Activated naive CD8-positive, alpha-beta T cell treated with anti-CD3 and anti-CD28 coated beads, Interleukin-2, amount 50 U/mL, for 24 hours (primary cell): ENCODE data around the gene MTREX.

ENCODE experiments used
- ATAC-seq: fragments of 150-1000 bp; cut with Tn5 transposase; one replicate; pipeline ENCODE4 v1.10.0; 2021
- DNase-seq: peaks from one replicate; pipeline ENCODE4 v3.0.0; 2021
- H3K27ac Mint-ChIP-seq: one replicate; pipeline ENCODE4 v1.8.0; 2021; ENCODE audit warnings: mild to moderate bottlenecking, mixed read lengths
- H3K27me3 Mint-ChIP-seq: one replicate; pipeline ENCODE4 v1.8.0; 2021; ENCODE audit warnings: mixed read lengths
- H3K36me3 Mint-ChIP-seq: one replicate; pipeline ENCODE4 v1.8.0; 2021; ENCODE audit warnings: low read depth, mixed read lengths
- H3K4me1 Mint-ChIP-seq: one replicate; pipeline ENCODE4 v1.8.0; 2021; ENCODE audit warnings: mixed read lengths
- H3K4me3 Mint-ChIP-seq: one replicate; pipeline ENCODE4 v1.8.0; 2021; ENCODE audit warnings: mild to moderate bottlenecking, moderate library complexity, mixed read lengths
- H3K9me3 Mint-ChIP-seq: one replicate; pipeline ENCODE4 v1.8.0; 2021; ENCODE audit warnings: mixed read lengths

Gene MTREX

DNA sequence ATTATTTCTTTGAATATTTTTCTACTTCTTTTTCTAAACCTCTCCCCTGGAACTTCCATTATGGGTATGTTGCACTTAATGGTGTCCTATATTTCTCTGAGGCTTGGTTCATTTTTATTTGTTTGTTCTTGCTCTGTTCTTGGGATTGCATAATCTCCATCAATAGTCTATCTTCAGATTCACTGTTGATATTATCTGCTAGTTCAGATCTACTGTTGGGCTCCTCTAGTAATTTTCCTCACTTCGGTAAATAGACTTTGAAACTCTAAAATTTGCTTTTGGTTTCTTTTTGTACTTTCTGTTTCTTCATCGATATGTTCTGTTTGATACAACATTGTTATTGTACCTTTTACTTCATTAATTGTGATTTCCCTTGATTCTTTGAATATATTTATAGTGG lies 76.3 kb downstream of the MTREX start:
- no peak for ATAC-seq
- Mint-ChIP-seq H3K9me3 (peaks cover 13% of the 10 kb centered on the region), H3K27ac (no peak overlapping the region), H3K27me3 (no peaks in the 10 kb centered on the region), H3K4me3 (no peak overlapping the region), H3K4me1 (peaks cover 22% of the 10 kb centered on the region), H3K36me3 (peaks cover 77% of the 10 kb centered on the region)
- DNase-seq = no peak

DNA sequence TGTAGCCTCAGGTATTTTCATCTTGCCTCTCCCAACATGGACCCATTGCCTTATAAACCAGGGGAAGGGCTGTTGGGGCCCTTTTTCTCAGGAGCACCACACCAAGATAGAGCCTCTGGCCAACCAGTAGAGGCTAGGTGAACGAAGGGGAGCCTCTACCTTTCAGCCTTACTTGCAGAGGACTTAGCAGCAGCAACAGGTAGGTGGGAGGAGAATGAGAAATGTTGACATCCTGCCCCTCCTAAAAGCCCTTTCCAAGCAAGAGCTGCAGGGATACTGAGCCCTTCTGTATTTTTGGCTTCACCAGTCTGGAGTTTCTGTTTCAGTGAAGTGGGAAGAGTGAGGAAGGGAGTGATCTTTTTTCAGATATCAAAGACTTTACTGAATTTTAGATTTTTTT lies 77.4 kb downstream of the MTREX start:
- peaks cover 13% of the 10 kb centered on the region for H3K9me3 Mint-ChIP-seq
- DNase-seq (no peak), ATAC-seq (no peak)
- H3K27ac Mint-ChIP-seq = peak overlapping the region; percentile 33
- H3K4me1 Mint-ChIP-seq = peaks cover 18% of the 10 kb centered on the region
- H3K36me3 Mint-ChIP-seq = peaks cover 75% of the 10 kb centered on the region
- no peak overlapping the region for H3K4me3 Mint-ChIP-seq
- H3K27me3 Mint-ChIP-seq = no peaks in the 10 kb centered on the region

DNA sequence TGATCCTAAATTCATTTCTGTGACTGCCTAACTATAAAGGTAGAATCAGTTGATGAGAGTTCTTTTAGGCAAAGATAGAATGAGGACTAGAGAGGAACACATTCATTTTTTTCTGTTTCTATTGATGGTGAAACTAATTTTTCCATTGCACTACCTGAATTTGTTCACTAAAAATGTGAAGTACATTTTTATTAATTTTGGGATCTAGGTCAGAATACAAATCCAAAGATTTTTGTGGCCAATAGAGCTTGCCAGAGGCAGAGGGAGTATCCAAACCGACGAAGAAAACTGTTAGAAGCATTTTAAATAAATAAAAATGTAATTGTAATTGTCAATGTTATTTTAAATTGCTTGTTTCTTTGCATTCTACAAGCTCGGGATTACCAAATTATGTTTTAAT lies 78.1 kb downstream of the MTREX start:
- H3K27me3 Mint-ChIP-seq = no peaks in the 10 kb centered on the region
- peaks cover 17% of the 10 kb centered on the region for H3K4me1 Mint-ChIP-seq
- ATAC-seq (no peak), DNase-seq (no peak)
- H3K9me3 Mint-ChIP-seq = peaks cover 13% of the 10 kb centered on the region
- H3K27ac Mint-ChIP-seq = no peak overlapping the region
- peaks cover 75% of the 10 kb centered on the region for H3K36me3 Mint-ChIP-seq
- no peak overlapping the region for H3K4me3 Mint-ChIP-seq

DNA sequence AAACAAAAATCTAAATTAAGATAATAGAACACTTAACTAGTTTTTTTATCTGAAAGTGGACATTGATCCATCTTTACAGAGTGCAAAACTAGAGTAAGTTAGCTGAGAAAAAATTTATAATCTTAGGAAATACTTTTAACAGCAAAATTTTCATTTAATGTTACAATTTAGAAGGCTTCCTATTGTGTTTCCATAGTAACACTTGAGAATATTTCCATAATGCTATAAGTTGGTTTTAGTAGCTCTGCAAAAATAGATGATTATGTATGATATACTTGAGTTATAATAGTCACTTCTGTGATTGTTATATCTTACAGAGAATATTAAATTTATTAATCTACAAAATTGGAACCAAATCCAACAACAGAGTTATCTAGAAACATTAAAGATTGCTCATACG lies 78.6 kb downstream of the MTREX start:
- H3K36me3 Mint-ChIP-seq = peaks cover 75% of the 10 kb centered on the region
- H3K27me3 Mint-ChIP-seq = no peaks in the 10 kb centered on the region
- DNase-seq (no peak), ATAC-seq (no peak)
- no peak overlapping the region for H3K27ac Mint-ChIP-seq
- H3K4me1 Mint-ChIP-seq = peaks cover 17% of the 10 kb centered on the region
- H3K4me3 Mint-ChIP-seq = no peak overlapping the region
- peaks cover 15% of the 10 kb centered on the region for H3K9me3 Mint-ChIP-seq

DNA sequence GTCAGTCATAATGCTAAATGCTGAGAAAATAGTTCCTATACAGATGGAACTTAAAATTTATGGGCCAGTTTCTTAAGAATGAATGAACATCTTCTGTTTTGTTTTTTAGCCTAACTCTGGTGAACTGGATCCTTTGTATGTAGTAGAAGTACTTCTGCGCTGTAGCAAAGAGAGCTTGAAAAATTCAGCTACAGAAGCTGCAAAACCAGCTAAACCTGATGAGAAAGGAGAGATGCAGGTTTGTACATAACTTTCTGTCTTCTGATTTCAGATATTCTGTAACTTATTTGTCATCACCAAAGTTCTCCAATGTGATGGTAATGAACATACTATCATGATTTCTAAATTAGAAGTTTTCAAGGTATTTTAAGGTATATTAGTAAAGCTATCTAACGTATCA lies 80.1 kb downstream of the MTREX start:
- H3K36me3 Mint-ChIP-seq = peaks cover 79% of the 10 kb centered on the region
- ATAC-seq (no peak), DNase-seq (no peak)
- H3K27me3 Mint-ChIP-seq = no peaks in the 10 kb centered on the region
- no peak overlapping the region for H3K4me3 Mint-ChIP-seq
- no peak overlapping the region for H3K27ac Mint-ChIP-seq
- H3K4me1 Mint-ChIP-seq = peaks cover 17% of the 10 kb centered on the region
- peaks cover 15% of the 10 kb centered on the region for H3K9me3 Mint-ChIP-seq

DNA sequence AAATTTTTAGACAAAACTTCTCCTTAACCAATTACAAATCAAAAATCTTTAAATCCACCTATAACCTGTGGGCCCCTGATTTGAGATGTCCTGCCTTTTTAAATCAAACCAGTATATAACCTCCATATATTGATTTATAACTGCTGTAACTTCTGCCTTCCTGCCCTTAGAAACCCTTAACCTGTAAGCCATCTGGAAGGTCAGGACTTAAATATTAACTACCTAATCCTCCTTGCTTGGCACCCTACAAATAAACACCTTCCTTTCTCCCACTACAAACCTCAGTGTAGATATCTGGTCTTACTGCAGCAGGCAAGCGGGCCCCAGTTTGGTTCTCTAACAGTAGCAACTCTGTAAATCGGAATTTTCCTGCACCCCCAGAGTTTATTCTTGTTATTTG lies 83.9 kb downstream of the MTREX start:
- H3K4me3 Mint-ChIP-seq = no peak overlapping the region
- peaks cover 68% of the 10 kb centered on the region for H3K36me3 Mint-ChIP-seq
- no peaks in the 10 kb centered on the region for H3K4me1 Mint-ChIP-seq
- no peak for DNase-seq
- peak overlapping the region; percentile 47 for H3K27ac Mint-ChIP-seq
- no peak for ATAC-seq
- peaks cover 3% of the 10 kb centered on the region for H3K9me3 Mint-ChIP-seq
- no peaks in the 10 kb centered on the region for H3K27me3 Mint-ChIP-seq

DNA sequence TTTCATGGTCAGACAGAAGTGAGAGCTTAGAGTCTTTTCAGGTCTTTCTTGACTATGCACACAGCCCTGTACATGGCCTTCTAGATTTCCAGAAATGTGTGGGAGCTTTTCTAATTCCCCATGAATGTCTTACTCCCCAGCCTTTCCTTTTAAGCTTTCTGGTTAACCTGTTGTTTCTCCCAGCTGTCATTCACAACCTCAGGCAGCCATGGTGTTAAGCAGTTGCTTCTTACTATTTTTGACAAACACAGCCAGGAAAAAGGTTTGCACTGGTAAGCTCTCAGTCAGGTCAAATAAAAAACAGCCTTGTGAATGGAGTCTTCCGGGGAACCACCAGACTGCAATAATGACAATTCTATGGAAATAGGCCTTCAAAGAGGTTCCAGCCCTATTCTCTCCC lies 84.9 kb downstream of the MTREX start:
- Mint-ChIP-seq H3K27ac (no peak overlapping the region), H3K36me3 (peaks cover 66% of the 10 kb centered on the region), H3K4me1 (no peaks in the 10 kb centered on the region), H3K4me3 (no peak overlapping the region), H3K9me3 (peaks cover 3% of the 10 kb centered on the region), H3K27me3 (no peaks in the 10 kb centered on the region)
- DNase-seq = no peak
- no peak for ATAC-seq

DNA sequence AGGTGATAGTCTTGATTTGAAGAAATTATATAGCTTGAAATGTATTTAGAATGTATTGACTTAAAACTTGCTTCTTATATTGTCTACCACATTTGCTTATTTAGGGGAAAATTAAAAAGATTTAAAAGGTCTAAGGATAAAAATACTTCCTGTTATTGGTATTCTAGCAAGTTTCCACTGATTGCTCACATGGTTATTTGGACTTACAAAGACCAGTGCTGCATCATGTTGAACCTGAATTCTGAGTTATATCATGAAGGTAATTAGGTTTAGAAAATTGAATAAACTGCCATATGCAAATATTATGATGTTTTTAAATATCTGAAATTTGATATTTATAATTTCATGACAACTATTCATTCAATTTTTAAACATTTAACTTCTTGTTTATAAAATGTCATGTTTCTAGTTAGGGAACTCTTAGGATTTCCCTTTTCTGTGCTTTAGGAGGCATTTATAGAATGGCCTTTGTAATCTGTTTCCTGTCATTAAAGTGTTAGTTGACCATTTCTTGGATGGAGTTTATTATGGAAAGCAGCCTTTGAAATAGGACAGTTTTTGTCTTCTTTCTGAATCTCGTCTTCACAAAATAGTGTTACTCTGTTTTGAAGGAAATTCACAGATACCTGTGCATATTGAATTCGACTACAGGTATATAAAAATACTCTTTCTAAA lies 85.8 kb downstream of the MTREX start:
- H3K27ac Mint-ChIP-seq = no peak overlapping the region
- H3K36me3 Mint-ChIP-seq = peaks cover 65% of the 10 kb centered on the region
- no peaks in the 10 kb centered on the region for H3K27me3 Mint-ChIP-seq
- no peak for ATAC-seq
- H3K9me3 Mint-ChIP-seq = peaks cover 3% of the 10 kb centered on the region
- no peaks in the 10 kb centered on the region for H3K4me1 Mint-ChIP-seq
- no peak for DNase-seq
- no peak overlapping the region for H3K4me3 Mint-ChIP-seq

DNA sequence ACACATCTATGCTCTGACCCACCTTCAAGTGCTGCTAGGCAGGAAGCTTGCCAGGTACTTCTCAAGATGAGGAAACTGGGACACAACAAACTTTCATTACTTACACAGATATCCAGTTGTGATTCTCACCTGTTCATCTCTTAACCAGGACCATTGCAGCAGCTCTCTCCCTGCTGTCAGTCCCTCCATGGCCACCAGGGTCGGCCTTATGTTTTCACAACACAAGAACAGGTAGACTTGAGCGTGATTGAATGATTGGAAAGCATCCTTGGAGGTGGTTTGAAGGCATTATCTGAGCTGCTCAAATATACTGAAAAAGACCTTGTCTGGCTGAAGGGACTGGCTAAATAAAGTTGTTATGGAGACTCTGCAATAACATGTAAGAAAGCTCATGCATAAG lies 94.4 kb downstream of the MTREX start:
- no peak overlapping the region for H3K4me3 Mint-ChIP-seq
- DNase-seq (no peak), ATAC-seq (no peak)
- no peak overlapping the region for H3K27ac Mint-ChIP-seq
- H3K36me3 Mint-ChIP-seq = peaks cover 40% of the 10 kb centered on the region
- no peaks in the 10 kb centered on the region for H3K27me3 Mint-ChIP-seq
- no peaks in the 10 kb centered on the region for H3K9me3 Mint-ChIP-seq
- H3K4me1 Mint-ChIP-seq = no peaks in the 10 kb centered on the region

DNA sequence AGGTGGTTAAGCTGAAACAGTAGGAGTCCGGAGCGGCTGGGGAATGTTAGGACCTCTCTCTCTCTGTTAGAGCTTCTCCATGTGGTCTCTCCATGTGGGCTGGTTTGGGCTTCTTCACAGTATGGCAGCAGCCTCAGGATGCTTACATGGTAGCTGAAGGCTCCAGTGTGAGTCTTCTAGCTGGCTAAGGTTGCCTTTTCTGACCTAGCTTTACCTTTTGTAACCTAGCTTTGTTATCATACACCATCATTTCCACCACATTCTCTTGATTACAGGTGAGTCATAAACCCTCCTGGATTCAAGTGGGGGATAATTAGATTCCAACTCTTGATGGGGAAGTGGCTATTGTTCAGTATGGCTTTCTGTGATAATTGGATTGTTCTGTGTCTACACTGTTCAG lies 98.5 kb downstream of the MTREX start:
- no peak for ATAC-seq
- H3K9me3 Mint-ChIP-seq = no peaks in the 10 kb centered on the region
- no peak for DNase-seq
- H3K4me1 Mint-ChIP-seq = peaks cover 6% of the 10 kb centered on the region
- no peaks in the 10 kb centered on the region for H3K27me3 Mint-ChIP-seq
- H3K27ac Mint-ChIP-seq = no peak overlapping the region
- H3K36me3 Mint-ChIP-seq = peaks cover 37% of the 10 kb centered on the region
- no peak overlapping the region for H3K4me3 Mint-ChIP-seq

DNA sequence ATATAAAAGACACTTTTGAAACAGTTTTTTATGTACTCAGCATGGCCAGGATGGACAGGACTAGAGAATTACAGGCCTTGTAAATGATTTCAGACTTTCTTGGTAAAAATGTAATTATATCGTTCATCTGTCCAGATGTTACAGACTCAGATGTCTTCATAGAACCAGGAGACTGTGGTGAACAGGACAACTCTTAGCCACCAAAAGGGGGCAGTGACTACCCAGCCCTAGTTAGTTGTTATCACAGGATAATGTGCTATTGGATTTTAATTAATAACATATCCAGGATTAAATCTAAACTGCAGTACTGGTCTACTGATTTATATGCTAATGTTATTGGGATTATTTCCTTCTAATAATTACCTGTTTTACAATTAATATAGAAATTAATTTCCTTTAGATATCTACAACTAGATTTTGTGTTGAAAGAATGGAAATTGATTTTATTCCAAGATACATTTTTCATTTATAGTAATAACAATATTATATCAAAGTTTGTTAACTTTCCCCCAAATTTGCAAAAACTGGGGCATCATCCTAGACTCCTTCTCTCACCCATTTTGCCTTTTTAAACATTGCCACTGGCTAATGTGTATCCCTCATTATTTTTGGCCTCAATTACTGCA lies 99.4 kb downstream of the MTREX start:
- no peaks in the 10 kb centered on the region for H3K9me3 Mint-ChIP-seq
- peaks cover 37% of the 10 kb centered on the region for H3K36me3 Mint-ChIP-seq
- no peaks in the 10 kb centered on the region for H3K27me3 Mint-ChIP-seq
- DNase-seq (no peak), ATAC-seq (no peak)
- no peak overlapping the region for H3K27ac Mint-ChIP-seq
- peaks cover 13% of the 10 kb centered on the region for H3K4me1 Mint-ChIP-seq
- no peak overlapping the region for H3K4me3 Mint-ChIP-seq

DNA sequence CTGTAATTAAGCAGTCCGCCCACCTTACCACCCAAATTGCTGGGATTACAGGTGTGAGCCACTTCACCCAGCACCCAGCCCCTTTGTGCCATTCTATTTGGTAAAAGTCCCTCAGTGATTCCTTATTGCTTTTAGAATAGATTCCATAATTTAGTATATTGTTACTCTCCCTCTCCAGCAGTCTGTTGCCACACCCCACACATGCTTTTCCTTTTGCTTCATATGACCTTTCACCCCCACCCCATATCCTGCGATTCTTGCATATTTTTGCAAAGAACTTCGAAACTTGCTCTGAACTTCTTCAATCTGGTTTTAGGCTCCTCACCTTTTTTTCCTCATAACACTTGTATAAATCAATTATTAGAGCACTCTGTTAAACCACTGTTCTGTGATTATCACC lies 100.2 kb downstream of the MTREX start:
- Mint-ChIP-seq H3K4me1 (peaks cover 13% of the 10 kb centered on the region), H3K9me3 (no peaks in the 10 kb centered on the region), H3K36me3 (peaks cover 40% of the 10 kb centered on the region)

DNA sequence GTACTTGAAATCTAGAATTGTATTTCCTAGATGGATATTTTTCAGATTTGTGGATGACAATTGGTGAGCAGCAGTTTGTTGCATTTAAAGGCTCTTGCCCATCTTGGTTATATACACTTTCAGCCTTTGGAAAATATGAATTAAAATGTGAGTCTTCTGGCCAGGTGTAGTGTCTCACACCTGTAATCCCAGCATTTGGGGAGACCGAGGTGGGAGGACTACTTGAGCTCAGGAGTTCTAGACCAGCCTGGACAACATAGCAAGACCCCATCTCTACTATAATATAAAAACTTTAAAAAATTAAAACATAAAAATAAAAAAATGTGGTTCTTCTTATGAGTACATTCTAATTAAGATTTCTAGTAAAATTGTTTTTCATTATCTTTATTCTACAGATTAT lies 102.0 kb downstream of the MTREX start:
- ATAC-seq (no peak), DNase-seq (no peak)
- no peak overlapping the region for H3K27ac Mint-ChIP-seq
- no peak overlapping the region for H3K4me3 Mint-ChIP-seq
- peaks cover 17% of the 10 kb centered on the region for H3K4me1 Mint-ChIP-seq
- no peaks in the 10 kb centered on the region for H3K9me3 Mint-ChIP-seq
- no peaks in the 10 kb centered on the region for H3K27me3 Mint-ChIP-seq
- peaks cover 46% of the 10 kb centered on the region for H3K36me3 Mint-ChIP-seq

More for the DNA sequence above, 100.2 kb downstream of the MTREX start:
- DNase-seq = no peak
- Mint-ChIP-seq H3K27ac (no peak overlapping the region), H3K27me3 (no peaks in the 10 kb centered on the region), H3K4me3 (no peak overlapping the region)
- no peak for ATAC-seq

DNA sequence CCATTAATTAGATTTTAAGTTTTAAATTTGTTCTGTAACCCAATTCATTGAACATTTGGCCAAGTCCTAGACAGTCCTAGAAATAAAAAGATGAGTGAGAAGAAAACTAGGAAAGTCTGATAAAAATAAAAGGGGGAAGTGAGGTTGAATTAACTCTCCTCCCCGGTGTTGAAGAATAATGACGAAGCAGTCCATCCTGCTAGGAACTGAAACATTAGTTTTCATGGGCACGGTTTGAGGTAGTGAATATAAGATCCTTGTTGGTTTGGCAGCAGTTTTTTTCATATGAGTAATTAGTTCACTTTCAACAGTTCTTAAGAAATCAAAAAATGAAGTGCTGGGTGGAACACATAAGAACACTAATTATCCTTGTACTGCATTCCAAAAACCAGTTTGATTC lies 103.1 kb downstream of the MTREX start:
- Mint-ChIP-seq H3K27me3 (no peaks in the 10 kb centered on the region), H3K27ac (no peak overlapping the region), H3K36me3 (peaks cover 48% of the 10 kb centered on the region), H3K9me3 (no peaks in the 10 kb centered on the region), H3K4me3 (no peak overlapping the region), H3K4me1 (peaks cover 23% of the 10 kb centered on the region)
- DNase-seq (no peak), ATAC-seq (no peak)

DNA sequence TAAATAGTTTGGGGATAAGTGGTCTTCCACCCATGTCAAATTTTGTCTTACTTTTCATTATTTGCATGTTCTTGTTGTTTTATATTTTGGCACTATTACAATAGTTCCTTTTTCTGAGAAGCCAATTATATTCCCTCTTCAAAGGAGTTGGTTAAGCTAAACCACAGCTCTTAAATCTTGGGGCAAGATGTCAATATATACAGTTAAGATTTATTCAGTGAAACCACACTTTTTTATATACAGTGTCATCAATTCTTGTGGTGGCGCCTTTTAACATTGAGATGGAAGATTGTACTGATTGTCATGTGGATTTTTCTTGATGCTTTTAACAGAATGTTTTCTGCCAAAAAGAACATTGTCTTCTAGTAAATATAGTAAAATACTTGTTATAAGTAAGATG lies 104.1 kb downstream of the MTREX start:
- Mint-ChIP-seq H3K36me3 (peaks cover 48% of the 10 kb centered on the region), H3K4me1 (peaks cover 27% of the 10 kb centered on the region), H3K4me3 (no peak overlapping the region), H3K27me3 (no peaks in the 10 kb centered on the region), H3K9me3 (no peaks in the 10 kb centered on the region), H3K27ac (no peak overlapping the region)
- ATAC-seq (no peak), DNase-seq (no peak)

DNA sequence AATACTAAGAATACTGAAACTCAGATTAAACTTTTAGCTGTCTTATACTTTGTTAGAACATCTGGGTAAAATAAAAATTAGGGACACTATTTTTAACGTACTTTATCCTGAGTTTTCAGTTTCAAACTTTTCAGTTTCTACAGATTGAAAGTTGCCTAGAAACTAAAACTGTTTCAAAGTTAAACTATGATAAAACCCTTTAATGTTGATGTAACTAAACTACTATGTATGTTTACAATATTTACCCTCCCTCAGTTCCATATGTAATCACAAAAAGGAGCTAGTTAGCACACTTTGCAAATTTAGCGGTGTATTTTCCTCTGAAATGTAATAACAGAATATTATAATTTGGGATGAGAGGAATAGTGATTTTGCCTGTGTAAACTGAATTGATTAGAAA lies 105.9 kb downstream of the MTREX start:
- Mint-ChIP-seq H3K4me1 (peaks cover 27% of the 10 kb centered on the region), H3K36me3 (peaks cover 51% of the 10 kb centered on the region), H3K27ac (no peak overlapping the region), H3K27me3 (no peaks in the 10 kb centered on the region), H3K4me3 (no peak overlapping the region), H3K9me3 (no peaks in the 10 kb centered on the region)
- DNase-seq (no peak), ATAC-seq (no peak)
